Upper lobe of left lung (tissue), 6 donors: ENCODE results near the gene B3GNT3. TPM values are rescaled to one million over a fixed set of nuclear protein-coding genes. Genes with fewer than 3 reads are reported as not detected.

Experiments
- ATAC-seq, 2 donors: fragments of 200-7000 bp; cut with Tn5 transposase; one replicate each; pipeline ENCODE4 v1.9.1; 2022; ENCODE audit warnings: mild to moderate bottlenecking in 2 of 2, moderate library complexity in 2 of 2; ENCODE audit not compliant: low FRiP score in 2 of 2
- DNase-seq, 2 donors: peaks; one replicate each; pipeline ENCODE4 v3.0.0-alpha.2; 2019 to 2020
- H3K27ac ChIP-seq, 4 donors: fragments of 200-600 bp; sonication (generic); one replicate each; pipeline ENCODE4 v1.5.1; 2016 to 2019
- H3K27me3 ChIP-seq, 4 donors: fragments of 200-600 bp; sonication (generic); one replicate each; pipeline ENCODE4 v1.5.1; 2017 to 2019
- H3K36me3 ChIP-seq, 4 donors: fragments of 200-600 bp; sonication (generic); one replicate each; pipeline ENCODE4 v1.5.1; 2016 to 2019
- H3K4me1 ChIP-seq, 4 donors: fragments of 200-600 bp; sonication (generic); one replicate each; pipeline ENCODE4 v1.5.1; 2018 to 2019
- H3K4me3 ChIP-seq, 4 donors: fragments of 200-600 bp; sonication (generic); one replicate each; pipeline ENCODE4 v1.5.1; 2017 to 2019; ENCODE audit warnings: mild to moderate bottlenecking in 2 of 4, moderate library complexity in 1 of 4
- H3K9me3 ChIP-seq, 4 donors: fragments of 200-600 bp; sonication (generic); one replicate each; pipeline ENCODE4 v1.5.1; 2018 to 2019
- CTCF ChIP-seq, 6 experiments: fragments of 450-650 bp in 4 of 6; fragments of 200-600 bp in 2 of 6; sonication (generic) in 2 of 6; IDR thresholded peaks; one replicate each; pipeline ENCODE4 v1.5.1; 2016 to 2019; ENCODE audit warnings: antibody characterized with exemption in 6 of 6
- EP300 ChIP-seq, 4 donors: sonication (generic); formaldehyde crosslinking; IDR thresholded peaks; one replicate each; pipeline ENCODE4 v1.5.1; 2017; ENCODE audit warnings: antibody characterized with exemption in 4 of 4, control low read depth in 2 of 4
- POLR2A ChIP-seq, 4 donors: fragments of 450-650 bp; IDR thresholded peaks; one replicate each; pipeline ENCODE4 v1.5.1; 2016 to 2017; ENCODE audit warnings: antibody characterized with exemption in 4 of 4, mild to moderate bottlenecking in 2 of 4
- POLR2AphosphoS5 ChIP-seq, 2 donors: sonication (generic); formaldehyde crosslinking; IDR thresholded peaks; one replicate each; pipeline ENCODE4 v1.5.1; 2017; ENCODE audit warnings: antibody characterized with exemption in 2 of 2
- WGBS, 2 donors: methylation state at CpG; one replicate each; pipeline ENCODE4 v1.1.5; 2017 to 2018; 5-methylcytosine and 5-hydroxymethylcytosine counted together
- total RNA-seq, 6 donors: library from RNA; depleted of rRNA in 4 of 6; stranded (reverse); fragments of >200 nt in 4 of 6; gene quantifications; one replicate each; pipeline versions ENCODE4 v1.1.0 to v1.2.1, GENCODE V29; 2016 to 2021
- donor health status: DM: no; HTN: no; CAD: no; lungs with moderate emphysema.
- donor health status: DM: no; HTN: yes; CAD: no; lungs with severe emphysema.

B3GNT3 gene
- total RNA-seq, 6 donors from 2014 or later: 1.0 to 8.8 (median 2.5) TPM; not detected in 1

- no peak overlapping the region for H3K27ac ChIP-seq
- H3K9me3 ChIP-seq: no peaks in the 10 kb centered on the region
- DNase-seq (no peak), ATAC-seq (no peak)
- H3K4me1 ChIP-seq: no peaks in the 10 kb centered on the region
- WGBS, 2 donors: 94 to 98% methylated on average over 2 of the region's 2 CpGs
- no peaks in the 10 kb centered on the region for H3K36me3 ChIP-seq
- TF ChIP-seq CTCF (IDR thresholded peaks at IDR 0.05) (no peak), POLR2AphosphoS5 (IDR thresholded peaks at IDR 0.05) (no peak), EP300 (IDR thresholded peaks at IDR 0.05) (no peak), POLR2A (IDR thresholded peaks at IDR 0.05) (no peak)
- H3K27me3 ChIP-seq: peaks cover 0 to 6% (median 3%) of the 10 kb centered on the region in 4 donors
- H3K4me3 ChIP-seq: no peak overlapping the region
These were observed 16.2 kb downstream of the B3GNT3 start for GRCh38 chr19:17811103-17811502.

- Histone ChIP-seq H3K36me3 (no peaks in the 10 kb centered on the region), H3K27ac (no peak overlapping the region), H3K4me3 (no peak overlapping the region), H3K9me3 (no peaks in the 10 kb centered on the region), H3K27me3 (peaks cover 0 to 6% (median 3%) of the 10 kb centered on the region in 4 donors), H3K4me1 (no peaks in the 10 kb centered on the region)
- no peak for TF ChIP-seq EP300 (IDR thresholded peaks at IDR 0.05)
- no peak for TF ChIP-seq CTCF (IDR thresholded peaks at IDR 0.05)
- no peak for TF ChIP-seq POLR2A (IDR thresholded peaks at IDR 0.05)
- TF ChIP-seq POLR2AphosphoS5 (IDR thresholded peaks at IDR 0.05): no peak
- ATAC-seq (no peak), DNase-seq (peak in 1 of 2 donors; percentile 73)
- 87% methylated on average over 20 of the region's 20 CpGs for WGBS, 2 donors
These were observed 16.7 kb downstream of the B3GNT3 start for GRCh38 chr19:17811681-17812080.

- TF ChIP-seq POLR2A (IDR thresholded peaks at IDR 0.05) (no peak), POLR2AphosphoS5 (IDR thresholded peaks at IDR 0.05) (no peak), CTCF (IDR thresholded peaks at IDR 0.05) (no peak), EP300 (IDR thresholded peaks at IDR 0.05) (no peak)
- Histone ChIP-seq H3K4me3 (no peak overlapping the region), H3K36me3 (no peaks in the 10 kb centered on the region), H3K4me1 (no peaks in the 10 kb centered on the region), H3K9me3 (no peaks in the 10 kb centered on the region), H3K27ac (no peak overlapping the region), H3K27me3 (peaks cover 0 to 6% (median 3%) of the 10 kb centered on the region in 4 donors)
- WGBS, 2 donors: 76 to 84% methylated on average over 5 of the region's 5 CpGs
- DNase-seq: no peak
- ATAC-seq: no peak
These were observed 17.2 kb downstream of the B3GNT3 start for GRCh38 chr19:17812099-17812498.

- ATAC-seq (no peak), DNase-seq (no peak)
- TF ChIP-seq POLR2A (IDR thresholded peaks at IDR 0.05) (no peak), CTCF (IDR thresholded peaks at IDR 0.05) (no peak), EP300 (IDR thresholded peaks at IDR 0.05) (no peak), POLR2AphosphoS5 (IDR thresholded peaks at IDR 0.05) (no peak)
- H3K27me3 ChIP-seq: no peaks in the 10 kb centered on the region
- no peaks in the 10 kb centered on the region for H3K4me1 ChIP-seq
- H3K9me3 ChIP-seq: no peaks in the 10 kb centered on the region
- no peak overlapping the region for H3K27ac ChIP-seq
- WGBS, 2 donors: 78 to 90% methylated on average over 13 of the region's 13 CpGs
- no peak overlapping the region for H3K4me3 ChIP-seq
- H3K36me3 ChIP-seq: no peaks in the 10 kb centered on the region
These were observed 22.9 kb downstream of the B3GNT3 start for GRCh38 chr19:17817668-17818363.

- Histone ChIP-seq H3K27ac (no peak within 1 kb of the TSS), H3K27me3 (no peaks in the 10 kb centered on the region), H3K4me1 (no peaks in the 10 kb centered on the region), H3K9me3 (no peaks in the 10 kb centered on the region), H3K4me3 (no peak within 1 kb of the TSS), H3K36me3 (peaks cover 0 to under 1% (median 0%) of the 10 kb centered on the region in 4 donors)
- ATAC-seq (no peak), DNase-seq (peak in 1 of 2 donors; percentile 75)
- TF ChIP-seq CTCF (IDR thresholded peaks at IDR 0.05): no peak
- no peak for TF ChIP-seq EP300 (IDR thresholded peaks at IDR 0.05)
- no peak for TF ChIP-seq POLR2A (IDR thresholded peaks at IDR 0.05)
- TF ChIP-seq POLR2AphosphoS5 (IDR thresholded peaks at IDR 0.05): no peak
- 70 to 83% methylated on average over 14 to 23 of the region's 34 CpGs for WGBS, 2 donors
These were observed 26.3 kb downstream of the B3GNT3 start, which contains the start of gene INSL3 for GRCh38 chr19:17821190-17821589. TSS of gene INSL3 (minus strand) at chr19:17821519. CDS start at chr19:17821506, 13 bp downstream.
